GM18502 (cell line): Measurements from ENCODE around the gene SEPHS1.

ENCODE experiments used
- ATAC-seq: cut with Tn5 transposase; IDR thresholded peaks from one replicate; pipeline ENCODE4 v1.9.1; 2021; ENCODE audit warnings: mild to moderate bottlenecking; ENCODE audit not compliant: unreplicated experiment, poor library complexity

Gene SEPHS1

DNA sequence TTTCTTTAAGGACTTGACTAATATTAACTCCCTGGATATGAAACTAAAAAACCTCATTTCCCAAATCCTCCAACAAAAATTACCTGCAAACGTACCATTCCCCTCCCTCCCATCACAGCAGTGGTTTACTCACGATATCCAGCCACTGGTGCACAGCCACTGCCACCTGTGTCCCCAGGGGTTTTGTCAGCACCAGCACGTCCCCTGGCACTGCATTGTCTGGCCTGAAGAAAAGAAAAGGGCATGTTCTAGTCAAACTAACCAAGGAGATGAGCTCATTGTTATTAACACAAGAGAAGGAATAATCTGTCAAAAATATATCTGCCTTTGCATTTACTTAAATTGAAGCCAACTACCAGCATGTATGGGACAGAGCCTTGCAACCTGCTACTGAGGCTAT is 18.5 kb downstream of the SEPHS1 start:
- no peak for ATAC-seq

DNA sequence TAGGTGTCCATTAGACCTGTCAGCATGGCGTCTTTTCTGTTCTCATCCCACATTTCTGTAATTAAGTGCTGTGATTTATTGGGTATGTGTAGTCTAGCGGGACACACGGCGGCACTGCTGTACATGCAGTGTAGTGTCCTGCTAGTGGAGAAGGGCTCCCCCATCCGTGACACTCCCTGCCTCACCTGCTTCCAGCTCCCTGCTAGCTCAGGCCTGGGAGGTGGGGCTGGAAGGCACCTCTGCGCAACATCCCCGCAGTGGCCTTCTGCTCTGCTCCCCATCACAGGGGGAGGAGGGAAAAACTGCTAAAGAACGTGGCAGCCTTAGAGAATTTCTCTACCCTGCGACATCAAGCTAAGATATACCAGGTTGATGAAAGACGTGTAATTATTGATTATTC is 19.5 kb downstream of the SEPHS1 start:
- no peak for ATAC-seq

DNA sequence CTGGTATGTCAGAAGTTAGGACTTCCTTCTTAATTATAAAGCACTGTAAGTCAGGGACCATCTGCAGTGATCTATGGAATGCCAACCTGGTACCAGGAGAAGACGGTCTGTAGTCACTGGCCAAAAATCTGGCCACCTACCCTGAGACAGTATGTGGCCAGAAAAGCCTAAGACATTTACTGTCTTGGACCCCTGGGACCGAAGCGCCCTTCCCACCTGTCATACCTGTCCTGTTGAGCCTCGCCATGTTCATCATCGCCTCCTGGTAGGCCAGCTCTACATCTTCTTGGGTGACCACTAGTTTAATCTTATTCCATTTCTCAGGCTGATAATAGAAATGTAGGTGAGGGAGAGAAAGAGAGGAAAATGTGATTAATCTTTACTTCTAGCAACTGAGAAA is 20.0 kb downstream of the SEPHS1 start:
- ATAC-seq = no peak

DNA sequence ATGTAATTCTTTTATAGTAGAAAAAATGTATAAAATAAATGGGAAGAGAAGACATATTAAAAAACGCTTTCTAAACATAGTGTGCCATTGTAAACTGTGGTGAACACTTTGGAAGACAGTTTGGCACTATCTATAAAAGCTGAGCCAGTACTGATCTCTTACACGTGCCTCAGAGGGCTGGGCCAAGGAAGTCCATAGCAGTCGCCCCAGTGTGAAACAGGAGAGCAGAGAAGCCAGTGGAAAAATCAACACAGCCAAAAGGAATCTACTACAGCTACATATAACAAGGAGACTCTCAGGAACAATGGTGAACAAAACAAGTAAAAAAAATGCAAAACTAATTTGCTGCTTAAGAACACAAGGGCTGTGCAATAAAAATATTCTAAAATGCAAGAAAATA is 20.6 kb downstream of the SEPHS1 start:
- no peak for ATAC-seq

DNA sequence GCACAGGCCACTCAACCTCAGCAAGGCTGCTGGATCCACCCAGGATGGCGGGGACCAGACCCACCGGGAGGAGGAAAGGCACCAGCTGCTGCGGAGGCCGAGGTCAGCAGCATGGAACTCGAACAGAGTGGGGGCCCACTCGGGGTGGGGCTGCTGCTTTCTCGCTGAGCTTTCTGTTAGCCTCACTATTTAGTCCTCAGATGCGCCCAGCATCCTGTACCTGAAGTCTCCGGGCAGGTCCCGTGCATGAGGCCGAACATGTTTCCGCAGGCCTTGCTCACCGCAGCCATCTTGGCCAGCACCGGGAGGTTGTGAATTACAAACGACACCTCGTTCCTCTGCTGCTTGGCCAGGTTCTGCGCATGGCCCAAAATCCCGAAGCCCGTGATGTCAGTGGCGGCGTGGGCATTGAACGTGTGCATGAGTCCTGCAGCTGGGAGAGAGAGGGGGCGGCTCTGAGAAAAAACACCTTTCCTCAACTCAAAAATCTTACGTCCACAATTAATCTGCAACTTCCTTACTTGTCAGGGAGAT is 25.4 kb downstream of the SEPHS1 start:
- ATAC-seq = no peak

DNA sequence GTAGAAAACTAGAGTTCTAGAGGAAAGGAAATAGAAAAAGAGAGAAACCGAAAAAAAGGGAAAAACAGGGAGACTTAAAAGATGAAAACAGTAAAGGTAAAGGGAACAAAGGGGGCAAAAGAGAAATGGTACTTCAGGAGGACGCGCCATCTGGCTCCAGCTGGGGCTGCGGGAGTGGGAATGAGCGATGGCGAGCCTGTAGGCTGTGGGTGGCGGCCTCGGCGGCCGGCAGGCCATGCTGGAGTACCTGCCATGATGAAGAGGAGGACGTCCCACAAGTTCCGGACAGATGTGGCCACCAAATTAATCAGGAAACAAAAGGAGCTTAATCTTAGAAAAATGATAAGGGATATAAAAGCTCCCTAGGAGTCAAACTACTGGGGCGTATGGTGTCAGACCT is 26.5 kb downstream of the SEPHS1 start:
- no peak for ATAC-seq

DNA sequence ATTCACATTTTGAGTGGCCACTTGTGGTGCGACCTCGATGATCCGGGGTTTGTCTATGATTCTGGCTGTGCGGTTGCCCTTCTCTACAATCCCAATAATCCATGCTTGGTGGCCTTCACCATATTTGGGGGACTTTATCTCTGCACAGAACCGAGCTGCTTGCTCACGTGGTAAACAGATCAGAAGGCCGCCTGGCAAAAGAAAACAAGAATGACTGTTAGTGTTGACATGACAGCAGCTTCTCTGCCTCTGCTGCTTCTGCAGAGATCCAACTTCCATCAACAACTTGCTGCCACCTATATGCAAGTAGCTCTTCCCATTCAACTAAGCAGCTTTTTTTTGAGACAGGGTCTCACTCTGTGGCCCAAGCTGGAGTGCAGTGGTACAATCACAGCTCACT is 28.9 kb downstream of the SEPHS1 start:
- no peak for ATAC-seq

DNA sequence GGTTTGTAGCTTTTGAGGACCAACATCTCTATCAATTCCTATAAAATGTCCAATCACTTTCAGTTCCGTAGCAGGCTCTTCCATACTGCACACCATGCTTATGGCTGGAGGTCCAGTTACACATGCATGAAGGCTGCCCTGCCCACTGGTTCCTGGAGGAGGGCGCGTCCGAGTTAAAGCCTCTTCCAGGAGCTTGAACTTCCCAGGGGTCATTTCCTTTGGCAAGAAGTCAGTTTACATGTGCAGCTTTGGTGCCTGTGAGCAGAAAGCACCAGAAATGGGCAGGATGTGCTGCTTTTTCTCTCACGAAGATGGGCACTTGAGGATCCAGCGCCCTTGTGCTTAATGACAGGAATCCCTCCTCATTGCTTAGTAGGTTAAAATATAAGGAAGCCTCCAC is 30.6 kb downstream of the SEPHS1 start:
- ATAC-seq = no peak

DNA sequence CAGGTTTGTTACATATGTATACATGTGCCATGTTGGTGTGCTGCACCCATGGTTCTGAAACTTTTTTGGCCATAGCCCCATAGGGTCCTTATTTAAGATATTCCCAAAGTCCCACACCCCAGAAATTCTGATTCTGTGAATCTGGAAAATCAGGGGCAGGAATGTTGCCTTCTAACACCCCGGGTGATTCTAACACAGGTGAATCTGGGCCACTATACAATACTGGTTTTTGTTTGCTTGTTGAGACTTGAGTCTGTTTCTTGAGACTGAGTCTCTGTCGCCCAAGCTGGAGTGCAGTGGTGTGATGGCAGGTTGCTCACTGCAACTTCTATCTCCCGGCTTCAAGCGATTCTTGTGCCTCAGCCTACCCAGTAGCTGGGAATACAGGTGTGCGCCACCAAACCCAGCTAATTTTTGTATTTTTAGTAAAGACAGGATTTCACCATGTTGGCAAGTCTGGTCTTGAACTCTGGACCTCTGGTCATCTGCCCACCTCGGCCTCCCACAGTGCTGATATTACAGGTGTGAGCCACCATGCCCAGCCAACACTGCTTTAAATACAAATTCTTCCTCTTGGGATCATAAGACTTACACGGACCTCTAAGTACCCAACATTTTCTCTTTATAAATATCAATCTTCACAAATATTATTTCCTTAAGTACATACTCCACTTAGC is 31.3 kb downstream of the SEPHS1 start:
- no peak for ATAC-seq

DNA sequence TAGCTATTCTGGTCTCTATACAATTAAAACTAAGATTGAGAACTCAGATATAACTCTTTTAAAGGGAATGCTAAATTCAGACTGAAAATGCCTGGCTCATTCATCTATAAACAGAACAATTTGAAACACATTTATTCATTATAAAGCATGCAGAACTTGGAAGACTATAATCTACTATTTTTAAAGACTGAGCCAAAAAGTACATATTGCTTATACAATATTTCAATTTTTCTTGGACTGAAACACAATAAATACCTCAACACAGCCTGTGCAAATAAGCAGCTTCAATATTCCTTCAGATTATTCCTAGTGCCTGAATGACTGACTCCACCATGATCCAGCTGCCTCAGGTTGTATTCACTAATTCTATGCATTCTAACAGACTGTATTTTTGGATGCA is 32.7 kb downstream of the SEPHS1 start:
- no peak for ATAC-seq

DNA sequence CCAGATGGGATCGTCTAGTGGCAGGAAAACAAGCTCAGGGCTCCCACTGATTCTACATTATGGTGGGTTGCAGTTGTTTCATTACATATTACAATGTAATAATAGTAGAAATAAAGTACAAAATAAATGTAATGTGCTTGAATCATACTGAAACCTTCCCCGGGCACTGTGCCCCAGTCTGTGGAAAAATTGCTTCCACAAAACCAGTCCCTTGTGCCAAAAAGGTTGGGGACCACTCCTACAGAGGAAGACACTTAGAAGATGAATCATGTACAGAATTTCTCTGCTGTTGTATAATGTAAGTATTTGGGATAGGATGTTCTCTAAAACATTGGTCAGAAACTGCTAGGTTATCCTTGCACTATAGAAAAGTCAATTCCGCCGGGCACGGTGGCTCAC is 36.9 kb downstream of the SEPHS1 start:
- ATAC-seq = no peak

DNA sequence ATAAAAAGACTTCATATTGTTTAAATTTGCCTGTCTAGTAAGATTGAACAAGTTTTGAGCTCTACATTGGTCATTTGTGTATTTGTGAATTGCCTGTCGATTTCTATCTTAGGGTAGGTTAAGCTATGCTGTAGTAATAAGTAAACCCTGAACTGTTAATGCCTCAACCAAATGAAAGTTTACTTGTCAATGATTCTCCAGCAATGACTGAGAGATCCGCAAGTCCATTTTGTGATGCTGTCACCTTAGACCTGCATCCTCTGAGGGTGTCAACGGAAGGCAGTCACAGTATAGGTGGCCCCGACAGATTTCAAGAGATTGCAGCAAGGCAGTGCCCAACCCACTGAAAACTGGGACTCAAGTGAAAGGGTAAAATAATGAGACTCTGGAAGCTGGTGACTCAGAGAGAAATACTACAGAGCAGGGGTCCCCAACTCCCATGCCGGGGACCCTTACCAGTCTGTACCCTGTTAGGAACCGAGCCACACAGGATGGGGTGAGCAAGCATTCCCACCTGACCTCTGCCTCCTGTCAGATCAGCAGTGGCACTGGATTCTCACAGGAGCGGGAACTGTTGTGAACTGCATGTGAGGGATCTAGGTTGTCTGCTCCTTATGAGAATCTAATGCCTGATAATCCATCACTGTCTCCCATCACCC is 37.4 kb downstream of the SEPHS1 start:
- ATAC-seq = no peak

DNA sequence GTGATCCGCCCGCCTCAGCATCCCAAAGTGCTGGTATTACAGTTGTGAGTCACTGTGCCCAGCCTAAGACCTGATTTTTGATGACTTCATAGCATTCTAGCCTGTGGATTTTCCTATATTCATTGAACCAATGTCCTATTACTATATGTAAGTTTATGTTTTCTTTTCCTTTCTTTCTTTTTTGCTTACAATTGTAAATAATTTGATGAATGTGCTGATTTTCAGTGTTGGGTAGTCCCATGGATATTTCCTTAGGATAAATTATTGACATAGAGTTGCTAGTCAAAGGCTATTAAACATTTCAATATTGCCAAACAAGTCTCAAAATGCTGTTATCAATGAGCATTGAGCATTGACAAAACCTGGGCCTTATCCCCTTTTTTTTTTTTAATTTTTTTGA is 38.3 kb downstream of the SEPHS1 start:
- ATAC-seq = no peak

DNA sequence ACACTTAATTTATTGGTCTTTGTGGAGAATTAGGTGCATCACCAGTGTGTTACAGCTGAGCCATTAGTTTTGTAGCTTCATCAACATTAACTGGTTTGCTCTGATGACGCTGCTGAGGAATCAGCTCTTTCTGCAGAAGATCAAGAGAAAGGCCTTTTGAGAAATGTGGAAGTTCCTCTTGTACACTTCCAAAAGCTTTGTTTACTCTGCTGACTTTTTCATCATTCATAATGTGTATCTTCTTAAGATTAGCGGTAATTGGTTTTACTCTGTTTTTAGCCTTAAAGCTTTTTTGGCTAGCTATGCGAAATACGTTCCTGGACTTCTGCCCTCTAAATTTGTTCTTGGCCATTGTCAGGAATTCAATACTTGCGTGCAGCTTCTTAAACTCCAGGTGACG is 40.0 kb downstream of the SEPHS1 start:
- no peak for ATAC-seq

DNA sequence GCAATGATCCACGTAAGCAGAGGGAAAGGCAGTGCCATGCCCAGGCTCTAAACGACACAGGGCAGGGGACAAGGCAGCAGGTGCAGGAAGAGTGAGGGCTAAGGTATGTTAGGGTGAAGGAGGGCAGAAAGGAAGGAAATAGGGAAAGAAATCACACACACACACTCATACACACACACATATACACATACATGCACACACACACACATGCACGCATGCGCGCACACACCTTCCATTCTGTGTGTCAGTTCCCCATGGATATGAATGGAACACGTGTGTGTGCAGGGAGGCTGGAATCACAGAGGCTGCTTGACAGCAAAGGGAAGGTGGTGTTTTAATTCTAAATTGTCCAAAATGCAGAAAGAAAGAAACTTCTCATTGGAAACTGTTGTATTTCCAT is 42.0 kb downstream of the SEPHS1 start:
- no peak for ATAC-seq

DNA sequence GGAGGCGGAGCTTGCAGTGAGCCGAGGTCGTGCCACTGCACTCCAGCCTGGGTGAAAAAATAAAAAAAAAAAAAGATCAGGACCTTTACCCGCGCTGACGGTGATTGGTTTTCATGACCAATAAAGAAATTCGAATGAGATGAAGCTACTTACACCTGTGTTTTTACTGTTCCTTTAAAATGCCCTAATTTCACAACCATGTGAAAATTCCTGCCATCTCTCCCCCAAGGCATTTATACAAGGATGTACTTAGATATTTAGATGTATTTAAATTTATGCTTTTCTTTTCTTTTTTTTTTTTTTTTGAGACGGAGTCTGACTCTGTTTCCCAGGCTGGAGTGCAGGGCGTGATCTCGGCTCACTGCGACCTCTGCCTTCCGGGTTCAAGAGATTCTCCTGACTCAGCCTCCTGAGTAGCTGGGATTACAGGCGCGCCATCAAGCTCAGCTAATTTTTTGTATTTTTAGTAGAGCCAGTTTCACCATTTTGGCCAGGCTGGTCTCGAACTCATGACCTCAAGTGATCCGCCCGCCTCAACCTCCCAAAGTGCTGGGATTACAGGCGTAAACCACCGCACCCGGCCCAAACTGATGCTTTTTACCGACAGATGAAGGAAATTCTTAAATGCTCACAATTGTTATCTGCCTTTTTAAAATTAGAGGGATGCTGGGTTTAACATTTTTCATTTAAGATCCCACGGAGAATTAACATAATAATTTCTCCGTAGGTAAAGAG is 45.1 kb downstream of the SEPHS1 start:
- no peak for ATAC-seq

DNA sequence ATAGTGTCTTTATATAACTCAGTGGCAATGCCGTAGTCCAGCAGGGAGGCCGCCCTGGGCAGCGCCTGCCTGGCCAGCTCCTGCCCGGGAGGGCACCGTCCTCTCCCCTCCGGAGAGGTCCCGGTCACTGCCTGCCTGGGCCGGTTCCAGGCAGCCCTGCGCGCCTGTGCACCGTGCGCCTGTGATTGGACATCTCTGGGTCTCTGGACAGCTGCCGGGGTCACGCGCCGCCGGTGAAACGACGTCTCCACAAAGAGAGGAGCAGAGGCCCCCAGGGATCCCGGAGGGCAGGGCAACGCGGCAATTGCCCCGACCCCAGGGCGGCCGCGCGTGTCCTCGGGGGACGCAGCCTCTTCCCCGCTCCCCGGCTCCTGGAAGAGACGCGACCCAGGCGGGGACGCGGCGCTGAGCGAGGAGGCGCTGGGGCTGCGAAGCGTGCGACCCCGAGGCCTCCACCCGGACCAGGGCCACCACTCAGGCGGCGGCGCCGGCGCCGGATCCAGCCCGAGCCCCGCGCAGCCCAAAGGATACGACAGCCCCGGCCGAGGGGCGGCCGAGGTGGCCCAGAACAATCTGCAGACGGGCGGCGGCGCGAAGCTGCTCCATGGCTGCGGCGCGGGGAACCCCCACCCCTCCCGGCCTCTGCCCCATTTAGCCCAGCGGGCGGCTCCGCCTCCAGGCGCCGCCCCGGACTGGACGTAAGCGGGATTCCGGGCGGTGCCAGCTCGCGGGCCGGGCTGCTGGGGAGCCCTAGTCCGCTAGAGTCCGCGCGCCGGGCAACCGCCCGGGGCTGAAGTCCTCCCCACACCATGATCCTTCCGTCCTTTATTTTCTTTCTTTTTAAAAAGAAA is 48.4 kb downstream of the SEPHS1 start, which contains the start of gene PHYH:
Gene PHYH, minus strand, starts transcription at position 628 of the 851 bp plus-strand sequence. Its CDS starts 22 bp downstream, at position 606.
- peak; percentile 77 for ATAC-seq

DNA sequence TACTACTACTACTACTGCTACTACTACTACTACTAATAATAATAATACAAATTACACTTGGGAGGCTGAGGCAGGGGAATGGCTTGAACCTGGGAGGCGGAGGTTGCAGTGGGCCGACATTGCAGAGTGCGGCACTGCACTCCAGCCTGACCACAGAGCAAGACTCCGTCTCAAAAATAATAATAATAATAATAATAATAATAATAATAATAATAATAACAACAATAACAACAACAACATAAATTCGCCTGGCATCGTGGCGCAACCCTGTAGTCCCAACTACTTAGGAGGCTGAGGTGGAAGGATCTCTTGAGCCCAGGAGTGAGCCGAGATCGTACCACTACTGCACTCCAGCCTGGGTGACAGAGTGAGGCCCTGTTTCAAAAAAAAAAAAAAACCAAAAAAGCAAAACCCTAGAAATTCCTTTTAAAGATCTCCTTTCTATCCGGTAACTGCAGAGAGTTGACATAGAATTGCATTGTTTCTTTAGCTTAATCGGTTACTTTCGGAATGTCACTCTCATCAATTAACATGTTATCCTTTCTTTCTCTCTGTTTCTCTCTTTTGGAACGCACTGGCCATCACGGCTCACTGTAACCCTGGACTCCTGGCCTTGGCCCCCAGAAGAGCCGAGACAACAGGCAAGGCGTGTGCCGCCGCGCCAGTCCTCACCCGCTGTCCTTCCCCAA is 49.2 kb downstream of the SEPHS1 start:
- ATAC-seq = no peak

DNA sequence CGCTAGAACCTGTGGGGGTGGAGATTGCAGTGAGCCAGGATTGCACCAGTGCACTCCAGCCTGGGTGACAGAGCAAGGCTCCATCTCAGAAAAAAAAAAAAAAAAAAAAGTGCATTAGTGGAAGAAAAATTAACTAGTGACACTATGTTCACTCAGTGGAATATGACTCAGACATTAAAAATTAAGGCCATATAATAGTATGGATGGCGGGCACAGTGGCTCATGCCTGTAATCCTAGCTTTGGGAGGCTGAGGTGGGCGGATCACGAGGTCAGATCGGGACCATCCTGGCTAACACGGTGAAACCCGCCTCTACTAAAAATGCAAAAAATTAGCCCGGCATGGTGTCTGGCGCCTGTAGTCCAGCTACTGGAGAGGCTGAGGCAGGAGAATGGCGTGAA is 51.6 kb downstream of the SEPHS1 start:
- ATAC-seq = no peak

DNA sequence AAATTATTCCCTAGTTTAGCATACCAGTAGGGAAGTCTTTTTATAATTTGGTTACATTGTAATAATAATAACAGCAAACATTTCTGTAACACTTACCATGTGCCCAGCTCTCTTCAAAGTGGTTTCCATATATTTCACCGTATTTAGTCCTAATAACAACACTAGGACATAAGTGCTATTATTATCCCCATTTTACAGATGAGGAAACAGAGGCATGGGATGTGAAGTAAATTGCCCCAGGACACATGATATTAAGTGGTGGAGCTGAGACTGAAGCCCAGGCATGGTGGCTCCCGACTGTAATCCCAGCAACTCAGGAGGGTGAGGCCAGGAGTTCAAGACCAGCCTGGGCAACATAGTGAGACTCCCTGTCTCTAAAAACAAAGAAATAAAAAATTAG is 53.3 kb downstream of the SEPHS1 start:
- ATAC-seq = no peak
